DOHH2 (cell line): Measurements from ENCODE around the gene TLR9.
"Not testable (repeated sequence)": the region's sequence is repeated elsewhere in the genome, so short reads cannot be mapped to it uniquely, and the experiment has no call there.

Experiments
- H3F3A ChIP-seq: fragments of 200-600 bp; sonication (generic), shearing (Covaris generic); 2 replicates; pipeline ENCODE4 v1.6.0; 2016; ENCODE audit warnings: antibody characterized with exemption, mild to moderate bottlenecking; ENCODE audit not compliant: control insufficient read depth, insufficient read depth
- H3K27ac ChIP-seq: fragments of 200-600 bp; sonication (generic); 2 replicates; pipeline ENCODE4 v1.5.1; 2014; ENCODE audit warnings: low read depth, mild to moderate bottlenecking, low read length, moderate library complexity
- H3K27me3 ChIP-seq: fragments of 200-600 bp; sonication (generic); 2 replicates; pipeline ENCODE4 v1.6.1; 2014; ENCODE audit warnings: mild to moderate bottlenecking, low read length, mixed read lengths; ENCODE audit not compliant: control insufficient read depth
- H3K36me3 ChIP-seq: fragments of 200-600 bp; sonication (generic); 2 replicates; pipeline ENCODE4 v1.6.1; 2014; ENCODE audit warnings: mild to moderate bottlenecking, low read length, moderate library complexity, mixed read lengths; ENCODE audit not compliant: control insufficient read depth
- H3K4me1 ChIP-seq: fragments of 200-600 bp; sonication (generic); 2 replicates; pipeline ENCODE4 v1.6.1; 2014; ENCODE audit warnings: mild to moderate bottlenecking, low read length, mixed read lengths; ENCODE audit not compliant: control insufficient read depth
- H3K4me2 ChIP-seq: fragments of 200-600 bp; sonication (generic); 2 replicates; pipeline ENCODE4 v1.6.0; 2014; ENCODE audit warnings: mild to moderate bottlenecking, low read length, moderate library complexity
- H3K4me3 ChIP-seq: fragments of 200-600 bp; sonication (generic); 2 replicates; pipeline ENCODE4 v1.5.1; 2014; ENCODE audit warnings: mild to moderate bottlenecking, low read length, mixed read lengths
- H3K79me2 ChIP-seq: fragments of 200-600 bp; sonication (generic); 2 replicates; pipeline ENCODE4 v1.6.1; 2014; ENCODE audit warnings: mild to moderate bottlenecking, low read length, mixed read lengths; ENCODE audit not compliant: control insufficient read depth
- H3K9me2 ChIP-seq: fragments of 200-600 bp; sonication (generic); replicated peaks from 2 replicates; pipeline ENCODE4 v1.6.1; 2014; ENCODE audit warnings: mild to moderate bottlenecking, low read length, mixed read lengths; ENCODE audit not compliant: control insufficient read depth
- H3K9me3 ChIP-seq: fragments of 200-600 bp; sonication (generic); 2 replicates; pipeline ENCODE4 v1.6.1; 2014; ENCODE audit warnings: antibody characterized with exemption, low read length, mixed read lengths; ENCODE audit not compliant: control insufficient read depth, insufficient read depth
- H4K20me1 ChIP-seq: fragments of 200-600 bp; sonication (generic); 2 replicates; pipeline ENCODE4 v1.6.0; 2014; ENCODE audit warnings: low read depth, mild to moderate bottlenecking, antibody characterized with exemption, low read length, moderate library complexity; ENCODE audit not compliant: control insufficient read depth, insufficient read depth
- EZH2phosphoT487 ChIP-seq: fragments of 200-600 bp; sonication (generic); IDR thresholded peaks from 2 replicates; pipeline ENCODE4 v1.6.1; 2017; ENCODE audit warnings: borderline replicate concordance, mild to moderate bottlenecking, antibody characterized with exemption, low read length, moderate library complexity, mixed read lengths
- TF ChIP-seq, protein P1 (sequence below): fragments of 200-600 bp; sonication (generic); IDR thresholded peaks from one replicate; pipeline ENCODE4 v1.5.1; 2014; ENCODE audit warnings: antibody characterized with exemption, mild to moderate bottlenecking, low read depth, low read length; ENCODE audit not compliant: poor library complexity, severe bottlenecking

The TLR9 gene

DNA sequence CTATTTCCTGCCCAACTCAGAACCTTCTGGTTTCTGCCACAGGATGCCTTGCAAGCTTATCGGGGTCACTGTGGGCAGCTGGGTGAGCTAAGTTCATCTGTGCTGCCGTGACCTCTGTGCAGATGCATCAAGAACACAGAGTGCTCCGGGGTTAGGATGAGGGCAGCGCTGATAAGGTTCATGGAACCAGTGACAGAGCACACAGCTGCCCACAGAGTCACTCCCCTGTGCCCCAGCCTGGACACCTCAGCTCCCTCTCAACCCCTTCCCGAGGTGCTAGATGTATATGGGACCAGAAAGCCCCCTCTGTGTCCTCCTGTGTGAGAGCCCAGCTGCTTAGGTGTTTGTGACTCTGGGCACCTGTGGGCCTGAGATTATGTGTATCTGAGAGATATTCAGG lies 43.2 kb downstream of the TLR9 start:
- H3K4me2 ChIP-seq, result no peak overlapping the region
- peaks cover 3% of the 10 kb centered on the region; the same call in 1 of the 2 replicates for H3K4me1 ChIP-seq
- TF ChIP-seq EZH2phosphoT487, result no peak
- TF ChIP-seq, protein P1, sequence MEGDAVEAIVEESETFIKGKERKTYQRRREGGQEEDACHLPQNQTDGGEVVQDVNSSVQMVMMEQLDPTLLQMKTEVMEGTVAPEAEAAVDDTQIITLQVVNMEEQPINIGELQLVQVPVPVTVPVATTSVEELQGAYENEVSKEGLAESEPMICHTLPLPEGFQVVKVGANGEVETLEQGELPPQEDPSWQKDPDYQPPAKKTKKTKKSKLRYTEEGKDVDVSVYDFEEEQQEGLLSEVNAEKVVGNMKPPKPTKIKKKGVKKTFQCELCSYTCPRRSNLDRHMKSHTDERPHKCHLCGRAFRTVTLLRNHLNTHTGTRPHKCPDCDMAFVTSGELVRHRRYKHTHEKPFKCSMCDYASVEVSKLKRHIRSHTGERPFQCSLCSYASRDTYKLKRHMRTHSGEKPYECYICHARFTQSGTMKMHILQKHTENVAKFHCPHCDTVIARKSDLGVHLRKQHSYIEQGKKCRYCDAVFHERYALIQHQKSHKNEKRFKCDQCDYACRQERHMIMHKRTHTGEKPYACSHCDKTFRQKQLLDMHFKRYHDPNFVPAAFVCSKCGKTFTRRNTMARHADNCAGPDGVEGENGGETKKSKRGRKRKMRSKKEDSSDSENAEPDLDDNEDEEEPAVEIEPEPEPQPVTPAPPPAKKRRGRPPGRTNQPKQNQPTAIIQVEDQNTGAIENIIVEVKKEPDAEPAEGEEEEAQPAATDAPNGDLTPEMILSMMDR, result no peak
- H3F3A ChIP-seq, result no peaks in the 10 kb centered on the region
- no peak overlapping the region for H3K4me3 ChIP-seq
- H3K27me3 ChIP-seq, result no peaks in the 10 kb centered on the region
- H3K79me2 ChIP-seq, result no peaks in the 10 kb centered on the region
- H3K9me3 ChIP-seq, result no peaks in the 10 kb centered on the region
- H4K20me1 ChIP-seq, result no peaks in the 10 kb centered on the region
- no peaks in the 10 kb centered on the region for H3K36me3 ChIP-seq
- no peaks in the 10 kb centered on the region for H3K9me2 ChIP-seq
- H3K27ac ChIP-seq, result no peak overlapping the region

DNA sequence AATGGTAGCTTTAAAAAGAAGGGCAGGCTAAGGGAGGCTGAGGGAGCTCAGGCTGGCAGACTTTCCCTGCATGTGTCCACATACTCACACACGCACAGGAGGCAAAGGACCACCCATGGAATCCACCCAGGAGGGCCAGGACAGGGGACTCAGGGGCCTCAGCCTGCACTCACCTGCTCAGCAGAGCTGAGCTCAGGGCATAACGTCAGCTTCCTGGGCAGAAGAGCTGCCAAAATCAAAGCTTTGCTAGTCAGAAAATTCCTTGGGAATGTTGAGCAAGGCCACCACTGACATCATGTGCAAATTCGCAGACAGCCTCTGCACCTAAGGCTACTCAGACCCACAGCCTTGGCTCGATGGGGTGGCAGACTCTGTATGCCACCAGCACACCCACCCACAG lies 43.9 kb downstream of the TLR9 start:
- Histone ChIP-seq H3K9me2 (no peaks in the 10 kb centered on the region), H3K27me3 (no peaks in the 10 kb centered on the region), H3K9me3 (no peaks in the 10 kb centered on the region), H3K4me2 (no peak overlapping the region), H3K4me3 (no peak overlapping the region), H3K36me3 (no peaks in the 10 kb centered on the region), H3K79me2 (no peaks in the 10 kb centered on the region), H3F3A (no peaks in the 10 kb centered on the region), H3K27ac (no peak overlapping the region), H3K4me1 (peaks cover 3% of the 10 kb centered on the region; the same call in 1 of the 2 replicates), H4K20me1 (no peaks in the 10 kb centered on the region)
- no peak for TF ChIP-seq EZH2phosphoT487
- TF ChIP-seq, protein P1, result no peak

DNA sequence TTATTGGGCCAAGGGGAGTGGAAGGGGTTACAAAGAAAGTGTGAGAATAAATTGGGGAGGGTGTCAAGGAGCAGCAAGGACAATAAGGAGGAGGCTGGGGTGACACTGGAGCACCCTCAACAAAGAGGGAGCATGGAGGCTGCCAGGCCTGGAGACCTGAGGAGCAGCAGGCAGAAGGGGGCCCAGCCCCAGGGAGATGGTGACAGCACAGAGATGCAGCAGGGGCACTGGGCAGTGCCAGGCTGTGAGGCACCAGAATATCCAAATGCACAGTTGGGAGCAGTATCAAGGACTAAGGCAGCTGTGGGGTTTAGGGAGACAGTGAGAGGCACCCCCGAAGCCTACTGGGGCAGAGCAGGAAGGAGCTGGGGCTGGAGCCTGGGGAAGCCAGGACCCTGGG lies 46.9 kb downstream of the TLR9 start:
- no peak overlapping the region for H3K27ac ChIP-seq
- H3K4me1 ChIP-seq, result peaks cover 3% of the 10 kb centered on the region; the same call in 1 of the 2 replicates
- TF ChIP-seq, protein P1, result no peak
- no peak for TF ChIP-seq EZH2phosphoT487
- no peak overlapping the region for H3K4me3 ChIP-seq
- H3K79me2 ChIP-seq, result no peaks in the 10 kb centered on the region
- H3F3A ChIP-seq, result no peaks in the 10 kb centered on the region
- H3K4me2 ChIP-seq, result no peak overlapping the region
- no peaks in the 10 kb centered on the region for H3K27me3 ChIP-seq
- no peaks in the 10 kb centered on the region for H3K9me2 ChIP-seq
- H4K20me1 ChIP-seq, result no peaks in the 10 kb centered on the region
- H3K9me3 ChIP-seq, result no peaks in the 10 kb centered on the region
- H3K36me3 ChIP-seq, result no peaks in the 10 kb centered on the region

DNA sequence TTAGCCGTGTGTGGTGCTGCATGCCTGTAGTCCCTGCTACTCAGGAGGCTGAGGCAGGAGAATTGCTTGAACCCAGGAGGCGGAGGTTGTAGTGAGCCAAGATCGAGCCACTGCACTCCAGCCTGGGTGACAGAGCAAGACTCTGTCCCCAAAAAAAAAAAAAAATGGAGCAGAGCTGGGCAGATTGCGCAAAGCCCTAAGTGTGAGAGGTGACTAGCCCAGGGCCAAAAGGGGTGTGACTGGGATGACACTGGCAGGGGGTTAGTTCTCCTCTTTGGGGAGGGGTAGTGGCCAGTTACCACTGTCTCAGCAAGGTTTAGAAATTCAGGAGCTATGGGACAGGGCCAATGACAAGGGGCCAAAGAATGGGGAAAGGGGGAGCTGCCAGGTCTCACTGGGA lies 47.3 kb downstream of the TLR9 start:
- H4K20me1 ChIP-seq, H3K27me3 ChIP-seq, H3K9me3 ChIP-seq, H3F3A ChIP-seq, H3K4me1 ChIP-seq, H3K4me2 ChIP-seq, H3K9me2 ChIP-seq, H3K27ac ChIP-seq, H3K79me2 ChIP-seq, H3K4me3 ChIP-seq, H3K36me3 ChIP-seq: not testable (repeated sequence)
